SK-N-SH (cell line): ENCODE results near the gene UPK1B. TPM values are rescaled to one million over a fixed set of nuclear protein-coding genes. Genes with fewer than 3 reads are reported as not detected.
"Not testable (repeated sequence)": the region's sequence is repeated elsewhere in the genome, so short reads cannot be mapped to it uniquely, and the experiment has no call there.

Experiments used
- CTCF ChIA-PET: fragments of 300-600, 350-600 bp; formaldehyde crosslinking; extraction: SDS; loops from one replicate; lab custom pipeline; 2021; lab: Yijun Ruan, JAX
- POLR2A ChIA-PET: fragments of 350-600 bp; sonication (Branson Sonifier 250); formaldehyde crosslinking; extraction: SDS; loops from one replicate; lab custom pipeline; 2020; ENCODE audit warnings: antibody characterized with exemption, inconsistent platforms; lab: Yijun Ruan, JAX
- DNase-seq: peaks from one replicate; pipeline ENCODE4 v3.0.0; 2012
- H2AFZ ChIP-seq: fragments of 200-600 bp; sonication (generic); 2 replicates; pipeline ENCODE4 v1.8.1; 2016; ENCODE audit warnings: antibody characterized with exemption, mild to moderate bottlenecking, low read depth
- H3F3A ChIP-seq: fragments of 200-600 bp; sonication (generic); replicated peaks from 2 replicates; pipeline ENCODE3; 2016; ENCODE audit warnings: antibody characterized with exemption, mild to moderate bottlenecking; ENCODE audit not compliant: insufficient read depth
- H3K27ac ChIP-seq, 2 experiments: fragments of 200-500 bp in 1 of 2; fragments of 200-600 bp in 1 of 2; sonication (Bioruptor generic) in 1 of 2; sonication (generic), shearing (Covaris generic) in 1 of 2; 2 replicates each; pipeline versions ENCODE4 v1.5.1 to v1.6.1; 2014 to 2016; ENCODE audit warnings: low read depth in 2 of 2, inconsistent platforms in 1 of 2, low read length in 1 of 2, mild to moderate bottlenecking in 1 of 2, mixed read lengths in 1 of 2
- H3K27me3 ChIP-seq: fragments of 200-600 bp; sonication (generic), shearing (Covaris generic); 2 replicates; pipeline ENCODE4 v1.6.1; 2016; ENCODE audit warnings: mixed run types; ENCODE audit not compliant: insufficient read depth
- H3K36me3 ChIP-seq, 2 experiments: fragments of 200-500 bp in 1 of 2; fragments of 200-600 bp in 1 of 2; sonication (Bioruptor generic) in 1 of 2; sonication (generic) in 1 of 2; replicated peaks in 1 of 2; 2 replicates each; pipeline versions ENCODE3 to v1.5.1; 2014 to 2016; ENCODE audit warnings: low read length in 1 of 2, mild to moderate bottlenecking in 1 of 2; ENCODE audit not compliant: insufficient read depth in 2 of 2, control insufficient read depth in 1 of 2
- H3K4me1 ChIP-seq, 2 experiments: fragments of 200-500 bp in 1 of 2; fragments of 200-600 bp in 1 of 2; sonication (Bioruptor generic) in 1 of 2; sonication (generic), shearing (Covaris generic) in 1 of 2; 2 replicates each; pipeline versions ENCODE4 v1.5.1 to v1.6.1; 2014 to 2016; ENCODE audit warnings: low read depth in 1 of 2, low read length in 1 of 2, mixed run types in 1 of 2; ENCODE audit not compliant: insufficient read depth in 2 of 2, control insufficient read depth in 1 of 2
- H3K4me2 ChIP-seq: fragments of 200-600 bp; sonication (generic), shearing (Covaris generic); 2 replicates; pipeline ENCODE4 v1.6.1; 2017; ENCODE audit warnings: mixed run types
- H3K4me3 ChIP-seq, 2 experiments: fragments of 200-500 bp in 1 of 2; fragments of 200-600 bp in 1 of 2; sonication (Bioruptor generic) in 1 of 2; sonication (generic), shearing (Covaris generic) in 1 of 2; 2 replicates each; pipeline versions ENCODE4 v1.5.1 to v1.8.1; 2014 to 2016; ENCODE audit warnings: low read depth in 2 of 2, inconsistent platforms in 1 of 2, low read length in 1 of 2, mild to moderate bottlenecking in 1 of 2, mixed read lengths in 1 of 2, moderate library complexity in 1 of 2
- H3K79me2 ChIP-seq: fragments of 200-600 bp; sonication (generic); 2 replicates; pipeline ENCODE4 v1.8.1; 2017; ENCODE audit warnings: mild to moderate bottlenecking; ENCODE audit not compliant: insufficient read depth
- H3K9ac ChIP-seq: fragments of 200-600 bp; sonication (generic); 2 replicates; pipeline ENCODE4 v1.6.1; 2017; ENCODE audit warnings: mixed run types
- H3K9me2 ChIP-seq: fragments of 200-600 bp; sonication (generic); 2 replicates; pipeline ENCODE4 v1.6.1; 2017; ENCODE audit warnings: mixed run types
- H3K9me3 ChIP-seq: fragments of 200-600 bp; sonication (generic); 2 replicates; pipeline ENCODE4 v1.6.1; 2017; ENCODE audit warnings: mixed run types, mild to moderate bottlenecking, moderate library complexity
- H4K20me1 ChIP-seq: fragments of 200-600 bp; sonication (generic); 2 replicates; pipeline ENCODE4 v1.6.1; 2017; ENCODE audit warnings: mild to moderate bottlenecking, mixed run types; ENCODE audit not compliant: insufficient read depth
- CHD2 ChIP-seq: fragments of 150-350 bp; IDR thresholded peaks from 2 replicates; pipeline ENCODE4 v1.6.1; 2018; ENCODE audit warnings: low read length; ENCODE audit not compliant: partially characterized antibody
- CTCF ChIP-seq: fragments of 200-600 bp; sonication (generic); IDR thresholded peaks from 2 replicates; pipeline ENCODE4 v1.6.1; 2017; ENCODE audit warnings: antibody characterized with exemption, mild to moderate bottlenecking, moderate library complexity
- EP300 ChIP-seq, 2 experiments: IDR thresholded peaks; 2 replicates each; pipeline versions ENCODE4 v1.4.0 to v1.6.1; 2012; ENCODE audit warnings: borderline replicate concordance in 1 of 2, low read depth in 1 of 2, low read length in 1 of 2
- EZH2phosphoT487 ChIP-seq: fragments of 200-600 bp; sonication (generic); IDR thresholded peaks from 2 replicates; pipeline ENCODE4 v1.6.1; 2017; ENCODE audit warnings: low read depth, mixed run types, mild to moderate bottlenecking, antibody characterized with exemption, moderate library complexity, borderline replicate concordance
- JUND ChIP-seq: IDR thresholded peaks from 2 replicates; pipeline ENCODE4 v1.4.0; 2012
- POLR2AphosphoS5 ChIP-seq: IDR thresholded peaks from 2 replicates; pipeline ENCODE4 v1.6.1; 2012; ENCODE audit warnings: low read depth, low read length
- SIN3A ChIP-seq: IDR thresholded peaks from 2 replicates; pipeline ENCODE4 v1.6.1; 2012; ENCODE audit warnings: low read depth, mild to moderate bottlenecking, low read length, moderate library complexity, borderline replicate concordance
- TCF12 ChIP-seq: IDR thresholded peaks from 2 replicates; pipeline ENCODE4 v1.4.0; 2012
- TEAD4 ChIP-seq: IDR thresholded peaks from 2 replicates; pipeline ENCODE4 v1.4.0; 2012; ENCODE audit warnings: mild to moderate bottlenecking, borderline replicate concordance; ENCODE audit not compliant: insufficient read depth
- USF1 ChIP-seq: IDR thresholded peaks from 2 replicates; pipeline ENCODE4 v1.4.0; 2012; ENCODE audit warnings: low read depth, borderline replicate concordance
- WGBS: methylation state at CpG from one replicate; pipeline ENCODE4 v1.1.6; 2017; ENCODE audit warnings: low lambda C conversion rate; 5-methylcytosine and 5-hydroxymethylcytosine counted together
- polyA plus RNA-seq, 3 experiments: library from polyadenylated mRNA; depleted of rRNA; stranded (reverse); fragments of >200 nt; gene quantifications; 2 replicates each; pipeline ENCODE4 v1.2.3, GENCODE V29; 2012

The UPK1B gene
- polyA plus RNA-seq, 1 of the 3 experiments (the other 2 are of a cell fraction): not detected

DNA sequence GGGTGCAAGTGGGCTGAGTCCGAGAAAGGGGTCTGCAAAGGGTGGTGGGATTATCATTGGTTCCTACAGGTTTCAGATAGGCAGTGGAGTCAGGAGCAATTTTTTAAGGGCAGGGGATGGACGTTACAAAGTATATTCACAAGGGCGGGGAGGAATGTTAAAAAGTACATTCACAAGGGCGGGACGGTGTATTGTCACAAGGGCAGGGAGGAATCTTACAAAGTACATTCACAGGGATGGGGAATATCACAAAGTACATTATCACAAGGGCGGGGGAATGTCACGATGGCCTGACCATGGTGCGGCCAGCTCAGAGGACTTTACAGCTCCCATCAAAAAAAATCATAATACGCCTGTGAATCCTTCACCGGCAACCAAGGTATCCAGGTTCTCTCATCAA is 48.1 kb upstream of the UPK1B start:
- CTCF ChIA-PET: interaction anchor here (1.3 kb wide), 2 partner anchors 241 to 243 kb away, joined by 3 to 4 read pairs; no protein-coding TSS in a partner anchor
- 74% methylated on average over 10 of the region's 10 CpGs for WGBS

GRCh38 chr3:119125742-119126504 is 47.5 kb upstream of the UPK1B start:
- DNase-seq: no peak
- H3K9me2 ChIP-seq: no peaks in the 10 kb centered on the region
- H3K36me3 ChIP-seq: no peaks in the 10 kb centered on the region
- H3K4me1 ChIP-seq: no peaks in the 10 kb centered on the region
- ChIA-PET CTCF (interaction anchor here (0.7 to 1.3 kb wide), 3 partner anchors 61 to 244 kb away, joined by 3 to 4 read pairs (median 3); no protein-coding TSS in a partner anchor), POLR2A (no interaction called here)
- H3K4me2 ChIP-seq: no peak overlapping the region
- TF ChIP-seq TEAD4 (no peak), JUND (no peak), CTCF (no peak), EP300 (IDR thresholded peaks at IDR 0.05; ENCODE audit: borderline replicate concordance in 1 of 2, low read depth in 1 of 2, low read length in 1 of 2) (no peak), CHD2 (no peak), SIN3A (no peak), EZH2phosphoT487 (no peak)
- H3K9me3 ChIP-seq: 0 out of 2 replicates have a peak, but pooled peaks cover 3% of the 10 kb centered on the region
- WGBS: 64% methylated on average over 6 of the region's 17 CpGs
- no peaks in the 10 kb centered on the region for H4K20me1 ChIP-seq
- no peaks in the 10 kb centered on the region for H3F3A ChIP-seq
- H3K27me3 ChIP-seq: no peaks in the 10 kb centered on the region
- no peak overlapping the region for H3K9ac ChIP-seq
- H3K4me3 ChIP-seq: no peak overlapping the region
- H3K79me2 ChIP-seq: no peaks in the 10 kb centered on the region
- H3K27ac ChIP-seq: no peak overlapping the region
- H2AFZ ChIP-seq: no peak overlapping the region

More for the DNA sequence above, 48.1 kb upstream of the UPK1B start:
- Histone ChIP-seq H3K27me3 (no peaks in the 10 kb centered on the region), H3K9ac (no peak overlapping the region), H2AFZ (no peak overlapping the region), H3K79me2 (no peaks in the 10 kb centered on the region), H3K4me2 (no peak overlapping the region), H3K27ac (no peak overlapping the region), H3K9me3 (0 out of 2 replicates have a peak, but pooled peaks cover 4% of the 10 kb centered on the region), H3F3A (no peaks in the 10 kb centered on the region), H3K4me3 (no peak overlapping the region), H3K36me3 (no peaks in the 10 kb centered on the region), H4K20me1 (no peaks in the 10 kb centered on the region), H3K4me1 (no peaks in the 10 kb centered on the region), H3K9me2 (no peaks in the 10 kb centered on the region)
- DNase-seq: no peak
- TF ChIP-seq SIN3A (no peak), TCF12 (no peak), USF1 (no peak), POLR2AphosphoS5 (no peak)
- POLR2A ChIA-PET: no interaction called here

GRCh38 chr3:119130291-119130690 is 43.1 kb upstream of the UPK1B start:
- H3K27me3 ChIP-seq, H3F3A ChIP-seq, H3K9me3 ChIP-seq, H2AFZ ChIP-seq, H3K36me3 ChIP-seq, H3K9ac ChIP-seq, H3K79me2 ChIP-seq, CTCF ChIA-PET, H4K20me1 ChIP-seq, H3K4me2 ChIP-seq, POLR2A ChIA-PET, H3K4me3 ChIP-seq, H3K4me1 ChIP-seq, DNase-seq, H3K9me2 ChIP-seq, H3K27ac ChIP-seq: not testable (repeated sequence)
- 31% methylated on average over 2 of the region's 7 CpGs for WGBS

DNA sequence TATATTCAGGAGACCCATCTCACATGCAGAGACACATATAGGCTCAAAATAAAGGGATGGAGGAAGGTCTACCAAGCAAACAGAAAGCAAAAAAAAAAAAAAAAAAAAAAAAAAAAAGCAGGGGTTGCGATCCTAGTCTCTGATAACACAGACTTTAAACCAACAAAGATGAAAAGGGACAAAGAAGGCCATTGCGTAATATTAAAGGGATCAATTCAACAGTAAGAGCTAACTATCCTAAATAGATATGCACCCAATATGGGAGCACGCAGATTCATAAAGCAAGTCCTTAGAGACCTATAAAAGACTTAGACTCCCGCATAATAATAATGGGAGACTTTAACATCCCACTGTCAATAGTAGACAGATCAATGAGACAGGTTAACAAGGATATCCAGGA is 41.1 kb upstream of the UPK1B start:
- H2AFZ ChIP-seq, H3K4me1 ChIP-seq, H3K27me3 ChIP-seq, H3K79me2 ChIP-seq, H3K9me3 ChIP-seq, H3K4me3 ChIP-seq, H3K9me2 ChIP-seq, POLR2A ChIA-PET, H3K9ac ChIP-seq, H4K20me1 ChIP-seq, CTCF ChIA-PET, H3K27ac ChIP-seq, H3K4me2 ChIP-seq, H3K36me3 ChIP-seq, H3F3A ChIP-seq, DNase-seq: not testable (repeated sequence)
- WGBS: 64% methylated on average over 4 of the region's 4 CpGs
